Measurements from ENCODE around the gene R3HDM1.

R3HDM1 gene

DNA sequence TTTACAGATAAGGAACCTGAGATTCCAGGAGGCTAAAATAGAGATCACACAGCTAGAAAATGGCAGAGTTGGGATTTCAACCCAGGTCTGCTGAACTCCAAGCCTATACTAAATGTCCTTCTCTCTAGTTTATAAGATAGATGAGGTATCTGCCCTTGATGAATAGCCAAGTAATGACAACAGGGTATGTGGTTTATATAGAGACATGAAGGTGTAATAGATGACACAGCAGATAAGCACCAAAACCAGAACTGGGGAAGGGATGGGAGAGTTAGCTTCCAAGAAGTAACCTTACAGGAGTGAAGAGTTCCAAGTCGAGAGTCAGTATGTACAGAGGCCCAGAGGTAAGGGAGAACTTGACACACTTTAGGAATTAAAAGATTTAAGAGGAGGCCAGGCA, 105.7 kb downstream of the R3HDM1 start:
- no peak for DNase-seq (ENCODE audit: extremely low read depth, low read depth)
- TF ChIP-seq, protein P1, sequence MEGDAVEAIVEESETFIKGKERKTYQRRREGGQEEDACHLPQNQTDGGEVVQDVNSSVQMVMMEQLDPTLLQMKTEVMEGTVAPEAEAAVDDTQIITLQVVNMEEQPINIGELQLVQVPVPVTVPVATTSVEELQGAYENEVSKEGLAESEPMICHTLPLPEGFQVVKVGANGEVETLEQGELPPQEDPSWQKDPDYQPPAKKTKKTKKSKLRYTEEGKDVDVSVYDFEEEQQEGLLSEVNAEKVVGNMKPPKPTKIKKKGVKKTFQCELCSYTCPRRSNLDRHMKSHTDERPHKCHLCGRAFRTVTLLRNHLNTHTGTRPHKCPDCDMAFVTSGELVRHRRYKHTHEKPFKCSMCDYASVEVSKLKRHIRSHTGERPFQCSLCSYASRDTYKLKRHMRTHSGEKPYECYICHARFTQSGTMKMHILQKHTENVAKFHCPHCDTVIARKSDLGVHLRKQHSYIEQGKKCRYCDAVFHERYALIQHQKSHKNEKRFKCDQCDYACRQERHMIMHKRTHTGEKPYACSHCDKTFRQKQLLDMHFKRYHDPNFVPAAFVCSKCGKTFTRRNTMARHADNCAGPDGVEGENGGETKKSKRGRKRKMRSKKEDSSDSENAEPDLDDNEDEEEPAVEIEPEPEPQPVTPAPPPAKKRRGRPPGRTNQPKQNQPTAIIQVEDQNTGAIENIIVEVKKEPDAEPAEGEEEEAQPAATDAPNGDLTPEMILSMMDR (IDR thresholded peaks at IDR 0.05; ENCODE audit: low read depth, low read length, missing control alignments) = no peak
- no peak overlapping the region for H3K4me3 ChIP-seq (replicated peaks; ENCODE audit: low read depth, low read length)

DNA sequence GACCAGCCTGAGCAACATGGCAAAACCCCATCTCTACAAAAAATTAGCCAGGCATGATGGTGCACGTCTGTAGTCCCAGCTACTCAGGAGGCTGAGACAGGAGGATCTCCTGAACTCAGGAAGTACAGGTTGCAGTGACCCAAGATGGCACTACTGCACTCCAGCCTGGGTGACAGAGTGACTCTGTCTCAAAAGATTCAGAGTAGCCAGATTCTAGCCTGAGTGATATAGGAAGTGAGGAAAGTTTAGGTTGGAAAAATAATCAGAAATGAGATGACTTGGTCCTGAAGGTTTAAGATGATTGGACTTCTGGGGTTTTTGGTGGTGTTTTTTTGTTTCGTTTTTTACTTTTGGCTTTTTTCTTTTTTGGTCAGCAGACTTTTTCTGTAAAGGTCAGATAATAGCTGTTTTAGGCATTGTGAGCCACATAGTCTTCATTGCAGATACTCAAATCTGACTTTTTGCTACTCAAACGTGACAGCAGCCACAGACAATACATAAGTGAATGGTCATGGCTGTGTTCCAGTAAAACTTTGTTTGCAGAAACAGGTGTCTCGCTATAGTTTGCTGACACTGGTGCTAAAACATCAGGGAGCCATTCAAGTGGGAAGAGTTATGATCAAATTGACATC, 106.3 kb downstream of the R3HDM1 start:
- DNase-seq (ENCODE audit: extremely low read depth, low read depth) = no peak
- TF ChIP-seq, protein P1 (IDR thresholded peaks at IDR 0.05; ENCODE audit: low read depth, low read length, missing control alignments) = no peak
- no peak overlapping the region for H3K4me3 ChIP-seq (replicated peaks; ENCODE audit: low read depth, low read length)

DNA sequence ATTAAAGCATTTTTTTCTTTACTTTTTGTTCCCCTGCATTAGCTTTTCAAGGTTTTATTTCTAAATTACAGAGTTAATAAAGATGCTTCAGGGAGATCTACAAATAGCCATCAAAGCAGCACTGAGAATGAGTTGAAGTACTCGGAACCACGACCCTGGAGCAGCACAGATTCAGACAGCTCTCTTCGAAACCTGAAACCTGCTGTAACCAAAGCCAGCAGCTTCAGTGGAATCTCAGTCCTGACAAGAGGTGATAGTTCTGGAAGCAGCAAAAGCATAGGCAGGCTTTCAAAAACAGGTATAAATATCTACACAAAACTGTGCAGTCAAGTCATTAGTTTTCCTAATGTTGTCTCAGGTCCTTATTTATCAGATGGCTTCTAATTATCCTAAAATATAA, 107.5 kb downstream of the R3HDM1 start:
- H3K4me3 ChIP-seq (replicated peaks; ENCODE audit: low read depth, low read length) = no peak overlapping the region
- DNase-seq (ENCODE audit: extremely low read depth, low read depth) = no peak
- TF ChIP-seq, protein P1 (IDR thresholded peaks at IDR 0.05; ENCODE audit: low read depth, low read length, missing control alignments) = no peak

DNA sequence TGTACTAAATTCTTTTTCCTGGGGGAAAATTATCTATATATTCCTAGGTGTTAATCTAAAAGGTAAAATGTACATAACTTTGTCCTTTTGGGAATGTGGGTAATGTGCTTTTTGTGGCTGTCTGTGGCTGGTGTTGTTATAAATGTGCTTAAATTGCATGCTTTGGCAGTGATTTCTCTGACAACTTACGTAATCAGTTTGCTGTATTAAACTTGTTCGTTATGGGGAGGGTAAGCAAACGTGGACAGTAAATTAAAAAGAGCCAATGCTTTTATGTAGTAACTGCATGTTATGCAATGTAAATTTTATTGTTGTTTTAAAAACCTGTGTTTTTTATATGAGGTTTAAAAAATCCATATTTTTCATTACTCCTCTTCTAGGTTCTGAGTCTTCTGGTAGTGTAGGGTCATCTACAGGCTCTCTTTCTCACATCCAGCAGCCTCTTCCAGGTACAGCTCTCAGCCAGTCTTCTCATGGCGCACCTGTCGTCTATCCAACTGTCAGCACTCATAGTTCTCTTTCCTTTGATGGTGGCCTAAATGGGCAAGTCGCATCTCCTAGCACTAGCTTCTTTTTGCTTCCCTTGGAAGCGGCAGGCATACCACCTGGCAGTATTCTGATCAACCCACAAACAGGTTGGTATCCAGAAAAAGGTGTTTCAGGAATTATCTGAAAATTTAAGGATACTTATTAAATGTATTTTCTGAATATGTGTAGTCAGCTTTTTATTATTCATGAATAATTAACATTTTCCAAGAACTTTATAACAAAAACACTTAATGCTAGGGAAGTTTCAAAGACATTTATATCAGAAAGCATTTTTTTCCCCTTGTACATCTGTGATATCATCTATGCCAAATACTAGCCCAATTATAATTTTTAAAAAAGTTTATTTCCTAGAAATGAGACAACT, 110.1 kb downstream of the R3HDM1 start:
- DNase-seq (ENCODE audit: extremely low read depth, low read depth) = no peak
- no peak overlapping the region for H3K4me3 ChIP-seq (replicated peaks; ENCODE audit: low read depth, low read length)
- TF ChIP-seq, protein P1 (IDR thresholded peaks at IDR 0.05; ENCODE audit: low read depth, low read length, missing control alignments) = no peak

DNA sequence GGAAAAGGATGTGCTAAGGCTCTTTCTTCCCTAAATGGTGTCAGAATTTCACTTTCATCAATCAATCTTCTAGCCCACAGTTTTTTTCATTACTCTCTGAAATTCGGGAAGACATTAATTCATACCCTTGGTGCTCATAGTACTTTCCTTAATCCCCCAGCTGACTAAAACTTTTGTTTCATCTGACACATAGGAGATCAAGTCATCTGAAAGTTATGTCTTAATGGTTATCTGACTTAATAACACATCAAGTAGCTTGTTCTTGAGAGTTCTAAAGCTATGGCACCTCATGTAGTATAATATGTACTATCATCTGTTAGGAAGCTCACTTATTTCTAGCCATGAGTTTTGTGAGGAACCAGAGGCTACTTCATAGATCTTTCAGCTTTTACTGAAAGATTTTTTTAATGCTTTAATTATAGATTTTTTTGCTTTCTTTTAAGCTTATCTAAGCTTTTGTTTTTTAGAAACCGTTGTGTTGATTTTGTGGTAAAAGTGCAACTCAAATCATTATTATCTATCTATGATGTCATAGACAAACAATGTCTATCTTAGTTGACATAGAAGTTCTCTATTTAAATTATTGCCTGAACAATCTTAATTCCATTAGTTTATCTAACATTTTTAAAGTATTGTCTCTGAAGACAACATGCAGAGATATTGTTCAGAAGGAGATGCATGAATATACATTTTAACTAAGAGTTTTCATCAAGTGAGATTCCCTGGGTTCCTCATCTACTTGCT, 116.7 kb downstream of the R3HDM1 start:
- TF ChIP-seq, protein P1 (IDR thresholded peaks at IDR 0.05; ENCODE audit: low read depth, low read length, missing control alignments) = no peak
- DNase-seq (ENCODE audit: extremely low read depth, low read depth) = no peak
- H3K4me3 ChIP-seq (replicated peaks; ENCODE audit: low read depth, low read length) = no peak overlapping the region

DNA sequence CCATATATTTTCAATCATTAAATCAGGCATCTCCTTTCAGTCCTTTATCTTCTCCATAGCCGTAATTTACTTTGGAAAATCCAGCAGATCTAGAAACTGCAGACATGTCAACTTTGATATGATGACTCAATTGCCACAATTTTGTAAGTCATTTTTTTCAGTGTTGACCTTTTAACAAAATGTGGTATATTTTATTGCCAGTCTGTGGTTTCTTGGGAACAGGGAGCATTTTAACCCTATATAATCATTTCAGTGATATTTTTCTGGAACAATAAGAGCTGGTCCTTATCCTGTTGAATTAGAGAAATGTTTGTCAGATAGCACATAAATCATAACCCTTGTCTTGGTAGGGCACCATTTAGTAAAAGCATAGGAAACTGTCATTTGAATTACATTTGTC, 119.4 kb downstream of the R3HDM1 start:
- H3K4me3 ChIP-seq (replicated peaks; ENCODE audit: low read depth, low read length) = no peak overlapping the region
- no peak for DNase-seq (ENCODE audit: extremely low read depth, low read depth)
- TF ChIP-seq, protein P1 (IDR thresholded peaks at IDR 0.05; ENCODE audit: low read depth, low read length, missing control alignments) = no peak
